HG02943 (cell line): Measurements from ENCODE around the gene TRIO.
A peak's percentile ranks its signal among the peaks of the same experiment; 100 is the strongest.
"Not testable (repeated sequence)": the region's sequence is repeated elsewhere in the genome, so short reads cannot be mapped to it uniquely, and the experiment has no call there.

ENCODE experiments used
- ATAC-seq: cut with Tn5 transposase; IDR thresholded peaks from one replicate; pipeline ENCODE4 v1.9.1; 2021; ENCODE audit warnings: mild to moderate bottlenecking, low read depth, moderate library complexity; ENCODE audit not compliant: unreplicated experiment

The TRIO gene

GRCh38 chr5:14142827-14143545, at the start of gene TRIO:
Gene TRIO, plus strand, starts transcription at chr5:14143342. Its CDS starts 384 bp downstream, at chr5:14143726.
- ATAC-seq: peak; percentile 42

DNA sequence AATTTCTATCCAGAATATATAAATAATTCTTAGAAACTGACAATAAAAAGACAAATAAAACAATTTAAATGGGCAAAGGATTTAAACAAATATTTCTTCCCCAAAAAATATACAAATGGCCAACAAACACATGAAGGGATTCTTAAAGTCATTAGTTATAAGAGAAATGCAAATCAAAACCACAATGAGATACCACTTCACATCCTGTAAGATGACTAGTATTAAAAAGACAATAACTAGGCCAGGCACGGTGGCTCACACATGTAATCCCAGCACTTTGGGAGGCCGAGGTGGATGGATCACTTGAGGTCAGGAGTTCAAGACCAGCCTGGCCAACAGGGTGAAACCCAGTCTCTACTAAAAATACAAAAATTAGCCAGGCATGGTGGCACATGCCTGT, 45.8 kb upstream of the TRIO start:
- not testable (repeated sequence) for ATAC-seq

GRCh38 chr5:14097998-14098471, 45.1 kb upstream of the TRIO start:
- ATAC-seq: no peak

- no peak for ATAC-seq
These were observed 42.9 kb upstream of the TRIO start for GRCh38 chr5:14100281-14100680.

DNA sequence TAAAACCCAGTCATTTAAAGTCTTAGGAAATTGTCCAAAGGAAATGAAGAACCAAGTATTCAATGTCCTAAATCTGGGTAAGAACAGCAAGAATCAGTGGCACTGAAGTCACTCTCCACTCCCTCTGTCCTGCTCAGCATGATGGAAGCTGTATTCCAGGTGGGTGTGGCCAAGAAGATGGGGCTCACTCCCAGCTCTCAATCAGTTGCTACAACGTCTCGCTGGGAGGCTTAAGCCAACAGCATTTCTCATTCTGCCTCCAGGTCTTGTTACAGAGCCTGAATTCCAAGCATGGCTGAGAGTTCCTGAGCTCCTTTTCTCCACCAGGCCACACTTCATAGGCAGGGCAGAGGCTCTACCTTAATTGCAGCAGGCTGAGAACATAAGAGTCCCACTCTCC, 41.2 kb upstream of the TRIO start:
- ATAC-seq: no peak

DNA sequence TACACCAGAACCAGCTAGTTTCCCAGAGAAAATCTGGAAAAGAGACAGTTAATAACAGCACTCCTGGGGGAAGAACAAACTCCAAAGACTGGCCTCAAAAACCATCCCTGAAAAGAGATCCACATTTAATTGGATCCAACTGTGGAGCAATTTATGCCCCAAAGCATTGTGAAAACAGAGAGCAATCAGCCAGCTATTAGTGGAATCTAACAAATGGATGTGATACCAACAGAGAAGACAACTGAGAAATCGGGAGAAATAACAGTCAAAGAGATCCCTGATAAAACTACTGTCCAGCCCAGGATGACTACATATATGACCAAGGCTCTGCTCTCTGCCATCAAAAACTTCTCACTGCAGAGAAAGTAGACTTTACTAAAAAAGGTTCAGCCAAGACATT, 40.5 kb upstream of the TRIO start:
- no peak for ATAC-seq

DNA sequence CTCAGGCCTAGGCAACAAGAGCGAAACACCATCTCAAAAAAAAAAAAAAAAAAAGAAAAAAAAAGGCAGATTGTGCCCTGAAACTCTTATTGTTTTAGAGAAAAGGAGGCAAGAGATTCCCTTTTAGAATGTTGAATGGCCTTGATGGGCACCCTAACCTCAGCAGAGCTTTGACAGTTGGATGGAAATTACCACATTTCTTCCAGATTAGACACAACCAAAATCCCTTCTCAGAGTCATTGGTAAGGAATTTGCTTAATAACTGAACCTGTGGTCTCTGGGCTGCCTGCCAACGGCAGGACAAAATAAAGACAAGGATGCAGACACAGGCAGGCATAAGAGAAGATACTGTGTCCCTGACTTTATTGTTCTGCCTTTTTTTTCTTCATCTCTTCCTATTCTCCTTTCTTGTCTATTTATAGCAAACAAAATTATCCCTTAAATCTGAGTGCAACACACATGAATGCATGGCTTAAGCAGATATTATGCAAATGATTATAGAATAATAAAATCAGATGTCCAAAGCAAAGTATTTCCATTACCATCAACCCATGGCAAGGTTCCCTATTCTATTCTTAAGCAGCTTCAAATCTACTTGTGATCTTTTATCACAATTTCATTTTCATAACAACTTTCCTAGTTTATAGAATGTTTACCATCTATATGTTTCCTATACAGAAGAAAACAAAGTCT, 37.3 kb upstream of the TRIO start:
- no peak for ATAC-seq

- ATAC-seq: no peak
These were observed 35.6 kb upstream of the TRIO start for GRCh38 chr5:14107536-14107935.

DNA sequence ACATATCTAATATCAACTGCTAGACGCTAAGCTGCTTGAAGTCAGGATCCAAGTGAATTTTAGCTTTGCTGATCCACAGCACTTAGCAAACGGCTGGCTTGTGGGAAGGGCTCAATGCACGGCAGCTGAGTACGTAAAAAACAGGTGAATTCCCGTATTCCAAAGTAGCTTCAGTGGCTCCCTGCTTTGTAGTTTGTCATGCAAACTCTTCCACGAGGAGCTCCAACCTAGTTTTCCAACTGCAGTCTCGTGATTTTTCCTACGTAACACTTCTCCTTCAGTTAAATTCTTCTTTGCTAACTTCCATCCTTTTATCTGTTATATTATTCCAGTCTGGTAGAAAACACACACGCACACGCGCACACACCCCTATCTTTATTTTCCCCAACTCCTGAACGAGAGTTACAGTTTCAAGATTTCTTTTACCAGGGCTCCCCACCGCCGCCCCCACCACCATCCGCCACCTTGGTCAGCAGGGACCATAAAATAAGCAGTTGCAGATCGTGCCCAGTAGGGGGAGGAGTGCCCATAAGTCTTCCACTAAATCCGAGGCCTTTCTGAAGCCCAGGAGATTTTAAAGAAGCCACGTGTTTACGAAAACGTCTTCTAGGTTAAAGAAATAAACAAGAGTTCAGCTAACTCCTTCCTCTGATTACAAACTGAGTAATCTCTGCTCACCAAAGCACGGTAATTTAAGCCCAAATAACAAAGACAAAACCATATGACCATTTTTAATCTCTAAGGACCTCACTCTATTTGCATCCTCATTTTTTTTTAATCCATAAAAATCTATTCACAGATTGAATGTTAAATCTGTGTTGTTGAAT, 34.8 kb upstream of the TRIO start:
- ATAC-seq: peak; percentile 74

DNA sequence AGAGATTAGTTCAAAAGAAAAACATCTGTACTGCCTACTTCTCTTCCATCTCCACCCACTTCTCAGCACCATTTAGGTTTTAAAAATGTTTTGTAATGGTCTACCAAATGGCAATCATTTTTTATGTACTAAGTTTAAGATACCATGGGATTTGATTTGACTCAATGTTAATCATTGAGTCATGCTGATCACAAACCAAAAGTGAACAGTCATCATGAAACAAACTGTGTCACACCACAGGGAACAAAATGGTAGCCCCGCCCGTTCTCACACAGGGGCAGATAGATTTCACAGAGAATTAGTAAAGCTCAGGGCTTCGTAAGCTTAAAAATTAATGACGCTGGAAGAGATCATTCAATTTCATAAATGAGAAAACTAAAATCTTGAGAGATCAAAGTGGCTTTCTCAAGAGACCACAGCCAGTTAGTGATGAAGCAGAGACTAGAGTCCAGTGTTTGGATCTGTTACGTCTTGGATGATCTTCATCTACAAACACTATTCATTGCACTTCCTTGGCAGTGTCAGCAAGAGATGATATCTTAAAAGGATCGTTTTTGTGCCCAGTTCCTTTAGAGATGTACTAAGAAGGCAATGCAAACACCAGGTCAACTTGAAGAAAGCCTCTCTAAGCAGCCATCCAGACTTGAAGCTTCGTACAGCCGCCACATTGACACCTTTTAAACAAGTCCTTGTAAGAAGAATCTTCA, 33.9 kb upstream of the TRIO start:
- ATAC-seq: peak; percentile 86

GRCh38 chr5:14109771-14110170, 33.4 kb upstream of the TRIO start:
- ATAC-seq: no peak

DNA sequence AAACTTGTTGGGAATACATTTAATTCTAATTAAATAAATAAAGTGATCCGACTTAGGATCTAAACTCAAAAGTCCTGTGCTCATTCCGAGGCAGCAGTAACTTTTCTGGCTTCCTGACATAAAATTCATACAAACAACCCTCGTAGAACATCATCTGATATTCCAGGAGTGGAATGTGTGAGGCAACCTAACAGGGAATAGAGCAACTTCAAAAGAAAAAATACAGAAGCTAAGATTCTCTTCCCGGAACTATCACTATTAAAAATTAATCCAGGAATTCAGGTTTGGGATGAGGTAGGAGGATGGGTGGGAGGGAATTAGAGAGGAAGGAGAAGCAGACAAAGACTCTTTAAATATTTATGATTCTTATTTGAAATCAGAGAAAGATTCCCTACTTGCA, 32.9 kb upstream of the TRIO start:
- no peak for ATAC-seq

GRCh38 chr5:14110680-14111079, 32.5 kb upstream of the TRIO start:
- no peak for ATAC-seq

GRCh38 chr5:14112998-14113652, 30.0 kb upstream of the TRIO start:
- no peak for ATAC-seq

DNA sequence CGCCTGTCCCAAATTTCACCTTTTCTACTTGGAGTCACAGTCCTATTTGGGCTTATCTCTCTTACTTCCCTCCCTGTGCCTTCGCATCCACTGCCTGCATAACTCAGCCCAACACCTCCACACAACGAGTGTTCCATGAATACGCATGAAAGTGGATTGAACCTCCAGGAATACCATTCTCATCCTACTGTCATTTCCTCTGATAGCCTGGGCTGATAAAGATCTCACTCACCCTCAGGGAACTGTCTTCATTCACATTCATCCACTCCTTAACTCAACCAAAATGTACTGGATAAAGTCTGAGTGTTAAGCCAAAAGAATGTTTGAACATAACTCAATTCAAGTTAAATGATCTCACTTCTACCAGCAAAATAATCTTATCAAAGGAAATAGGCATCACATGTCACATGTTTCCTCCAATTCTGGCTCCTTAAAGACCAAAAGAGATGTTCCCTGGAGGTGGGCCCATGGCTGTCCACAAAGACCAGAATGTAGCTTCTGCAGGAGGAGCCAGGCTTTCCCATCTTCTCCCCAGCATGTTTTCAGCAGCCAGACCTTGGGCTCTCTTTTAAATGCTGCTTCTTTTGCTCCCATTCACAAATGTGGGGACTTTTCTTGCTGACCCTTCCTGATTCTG, 28.4 kb upstream of the TRIO start:
- no peak for ATAC-seq

GRCh38 chr5:14115323-14115895, 27.7 kb upstream of the TRIO start:
- no peak for ATAC-seq

DNA sequence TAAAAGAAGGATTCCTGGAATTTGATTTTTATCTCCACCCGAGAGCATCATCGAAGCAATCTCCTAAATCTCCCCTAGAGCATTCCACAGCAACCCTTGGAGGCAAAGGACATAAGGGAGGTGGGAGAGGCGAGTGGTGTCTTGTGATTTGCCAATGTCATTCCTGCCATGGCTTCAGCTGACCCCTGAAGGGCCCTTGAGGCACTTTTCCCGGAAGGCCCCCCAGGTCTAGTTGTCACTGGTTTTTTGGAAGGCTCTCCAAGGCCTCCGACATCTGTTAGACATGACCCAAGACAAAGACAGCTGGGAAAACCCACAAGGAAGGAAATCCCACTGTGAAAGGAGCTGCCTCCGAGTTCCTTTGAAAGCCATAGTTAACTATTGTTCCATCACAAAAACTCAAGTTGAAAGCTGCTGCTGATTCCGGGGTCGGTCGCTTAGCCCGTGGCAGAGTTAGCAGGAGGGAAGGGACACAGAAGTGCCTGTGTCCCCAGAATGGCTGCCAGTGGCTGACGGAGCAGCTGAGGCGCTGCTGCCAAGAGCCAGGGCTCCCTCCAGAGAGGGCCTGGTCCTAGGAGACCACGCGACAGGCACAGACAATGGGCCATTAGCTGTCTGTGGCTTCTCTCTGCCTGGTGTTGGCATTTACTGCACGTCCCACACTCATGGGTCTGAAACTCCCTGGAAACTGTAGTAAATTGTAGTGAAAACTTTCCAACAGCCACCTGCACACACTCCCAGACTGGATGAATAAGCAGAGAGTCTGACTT, 24.4 kb upstream of the TRIO start:
- ATAC-seq: no peak

GRCh38 chr5:14120176-14120575, 23.0 kb upstream of the TRIO start:
- no peak for ATAC-seq

DNA sequence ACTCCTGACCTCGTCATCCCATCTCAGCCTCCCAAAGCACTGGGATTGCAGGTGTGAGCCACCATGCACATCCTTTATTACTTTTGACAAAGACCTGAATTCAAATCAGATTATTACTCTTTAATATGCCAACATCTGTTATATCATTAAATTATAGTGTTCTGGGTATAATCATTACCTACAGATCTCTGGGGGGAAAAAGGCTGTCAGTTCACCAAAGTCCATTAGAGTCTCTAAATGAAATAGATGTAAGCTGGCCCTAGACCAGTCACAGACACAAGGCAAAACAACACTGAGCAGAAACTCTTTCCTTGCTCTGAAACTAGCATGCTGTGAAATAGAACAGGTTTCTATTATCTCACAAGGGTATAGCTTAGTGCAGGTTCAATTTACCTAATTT, 21.6 kb upstream of the TRIO start:
- ATAC-seq: no peak
